OCI-LY3 (cell line): ENCODE data around the gene OOSP1.

Experiments
- H2AFZ ChIP-seq: fragments of 200-600, 300-600 bp; shearing (Covaris generic); 2 replicates; pipeline ENCODE4 v1.6.0; 2014; ENCODE audit warnings: antibody characterized with exemption, low read depth, low read length
- H3K27ac ChIP-seq: fragments of 200-600, 300-600 bp; sonication (generic); 2 replicates; pipeline ENCODE4 v1.5.1; 2014; ENCODE audit warnings: mild to moderate bottlenecking, low read length, moderate library complexity, mixed read lengths
- H3K27me3 ChIP-seq: fragments of 200-600, 300-600 bp; sonication (generic); 2 replicates; pipeline ENCODE4 v1.6.1; 2014; ENCODE audit warnings: low read depth, low read length, mixed read lengths
- H3K36me3 ChIP-seq: fragments of 200-600, 300-600 bp; sonication (generic); replicated peaks from 2 replicates; pipeline ENCODE3; 2014; ENCODE audit warnings: low read depth, low read length, mixed read lengths
- H3K4me1 ChIP-seq: fragments of 300-600, 200-600 bp; sonication (generic); 2 replicates; pipeline ENCODE4 v1.6.1; 2014; ENCODE audit warnings: low read length, mixed read lengths
- H3K4me2 ChIP-seq: fragments of 200-600, 300-600 bp; sonication (generic); 2 replicates; pipeline ENCODE4 v1.6.1; 2014; ENCODE audit warnings: low read length, mixed read lengths
- H3K4me3 ChIP-seq: fragments of 300-600, 200-600 bp; sonication (generic); 2 replicates; pipeline ENCODE4 v1.5.1; 2014; ENCODE audit warnings: antibody characterized with exemption, mild to moderate bottlenecking, low read length, moderate library complexity
- H3K79me2 ChIP-seq: fragments of 300-600, 200-600 bp; shearing (Covaris generic); 2 replicates; pipeline ENCODE4 v1.6.1; 2014; ENCODE audit warnings: mild to moderate bottlenecking, low read length, mixed read lengths
- H3K9ac ChIP-seq: fragments of 300-600, 200-600 bp; shearing (Covaris generic); 2 replicates; pipeline ENCODE4 v1.6.0; 2014; ENCODE audit warnings: mild to moderate bottlenecking, low read length, moderate library complexity
- H3K9me3 ChIP-seq: fragments of 200-600, 300-600 bp; shearing (Covaris generic); 2 replicates; pipeline ENCODE4 v1.6.1; 2014; ENCODE audit warnings: low read length, mixed read lengths; ENCODE audit not compliant: insufficient read depth
- H4K20me1 ChIP-seq: fragments of 200-600, 300-600 bp; sonication (generic); 2 replicates; pipeline ENCODE4 v1.6.1; 2016; ENCODE audit warnings: low read length, mixed read lengths; ENCODE audit not compliant: insufficient read depth
- CTCF ChIP-seq: fragments of 200-600, 300-600 bp; sonication (generic); IDR thresholded peaks from 2 replicates; pipeline ENCODE4 v1.5.1; 2014; ENCODE audit warnings: antibody characterized with exemption, low read length, low read depth
- EZH2phosphoT487 ChIP-seq: fragments of 200-600 bp; shearing (Covaris generic); IDR thresholded peaks from 2 replicates; pipeline ENCODE4 v1.6.1; 2018; ENCODE audit warnings: antibody characterized with exemption, mixed run types, low read depth

Gene OOSP1

GRCh38 chr11:60005360-60005759 is 67.1 kb downstream of the OOSP1 start:
- Histone ChIP-seq H3K9ac (no peak overlapping the region), H3K27me3 (no peaks in the 10 kb centered on the region), H3K79me2 (no peaks in the 10 kb centered on the region), H3K9me3 (no peaks in the 10 kb centered on the region), H3K4me3 (no peak overlapping the region), H3K27ac (no peak overlapping the region), H3K4me2 (no peak overlapping the region), H2AFZ (no peak overlapping the region), H4K20me1 (no peaks in the 10 kb centered on the region), H3K4me1 (no peaks in the 10 kb centered on the region), H3K36me3 (no peaks in the 10 kb centered on the region)
- TF ChIP-seq CTCF: no peak
- no peak for TF ChIP-seq EZH2phosphoT487
